HEK293 (cell line): ENCODE data around the gene MBD3L3.

ENCODE experiments used
- GLI2 ChIP-seq: fragments of 450-650 bp; formaldehyde crosslinking; IDR thresholded peaks from 2 replicates; pipeline ENCODE4; 2017; ENCODE audit warnings: missing biosample characterization, missing genetic modification characterization, low read depth, borderline replicate concordance
- HIC1 ChIP-seq: fragments of 450-650 bp; formaldehyde crosslinking; IDR thresholded peaks from 2 replicates; pipeline ENCODE4 v1.5.1; 2016; ENCODE audit warnings: missing biosample characterization, missing genetic modification characterization
- KLF10 ChIP-seq: fragments of 450-650 bp; IDR thresholded peaks from 2 replicates; pipeline ENCODE4 v1.5.1; 2018; ENCODE audit warnings: missing biosample characterization, mild to moderate bottlenecking, missing genetic modification characterization
- PRDM10 ChIP-seq: fragments of 450-650 bp; formaldehyde crosslinking; IDR thresholded peaks from 2 replicates; pipeline ENCODE4 v1.5.1; 2016; ENCODE audit warnings: missing biosample characterization, missing genetic modification characterization
- RBAK ChIP-seq: fragments of 450-650 bp; formaldehyde crosslinking; IDR thresholded peaks from 2 replicates; pipeline ENCODE4 v1.5.1; 2016; ENCODE audit warnings: missing biosample characterization, missing genetic modification characterization
- SP3 ChIP-seq: fragments of 450-650 bp; formaldehyde crosslinking; IDR thresholded peaks from 2 replicates; pipeline ENCODE4 v1.5.1; 2016; ENCODE audit warnings: missing biosample characterization, missing genetic modification characterization
- ZBTB17 ChIP-seq: fragments of 450-650 bp; formaldehyde crosslinking; IDR thresholded peaks from 2 replicates; pipeline ENCODE4 v1.5.1; 2016; ENCODE audit warnings: missing biosample characterization, missing genetic modification characterization
- ZBTB44 ChIP-seq: fragments of 450-650 bp; IDR thresholded peaks from 2 replicates; pipeline ENCODE4 v1.5.1; 2018; ENCODE audit warnings: missing biosample characterization, mild to moderate bottlenecking, missing genetic modification characterization
- ZBTB7A ChIP-seq: fragments of 450-650 bp; formaldehyde crosslinking; IDR thresholded peaks from 2 replicates; pipeline ENCODE4 v1.5.1; 2016; ENCODE audit warnings: low read depth, missing biosample characterization, missing genetic modification characterization
- ZBTB8A ChIP-seq: fragments of 450-650 bp; formaldehyde crosslinking; IDR thresholded peaks from 2 replicates; pipeline ENCODE4 v1.5.1; 2016; ENCODE audit warnings: missing biosample characterization, missing genetic modification characterization
- ZNF248 ChIP-seq: fragments of 450-650 bp; formaldehyde crosslinking; IDR thresholded peaks from 2 replicates; pipeline ENCODE4 v1.5.1; 2017; ENCODE audit warnings: missing biosample characterization, missing genetic modification characterization
- ZNF311 ChIP-seq: fragments of 450-650 bp; formaldehyde crosslinking; IDR thresholded peaks from 2 replicates; pipeline ENCODE4 v1.5.1; 2017; ENCODE audit warnings: missing biosample characterization, missing genetic modification characterization, borderline replicate concordance
- ZNF324 ChIP-seq: fragments of 450-650 bp; formaldehyde crosslinking; IDR thresholded peaks from 2 replicates; pipeline ENCODE4 v1.5.1; 2016; ENCODE audit warnings: missing biosample characterization, missing genetic modification characterization
- ZNF398 ChIP-seq: fragments of 450-650 bp; formaldehyde crosslinking; IDR thresholded peaks from 2 replicates; pipeline ENCODE4 v1.5.1; 2017; ENCODE audit warnings: missing biosample characterization, missing genetic modification characterization
- ZNF416 ChIP-seq: fragments of 450-650 bp; formaldehyde crosslinking; IDR thresholded peaks from 2 replicates; pipeline ENCODE4 v1.5.1; 2016; ENCODE audit warnings: missing biosample characterization, missing genetic modification characterization
- ZNF423 ChIP-seq: fragments of 450-650 bp; formaldehyde crosslinking; IDR thresholded peaks from 2 replicates; pipeline ENCODE4 v1.5.1; 2016; ENCODE audit warnings: missing biosample characterization, missing genetic modification characterization
- ZNF426 ChIP-seq: fragments of 450-650 bp; formaldehyde crosslinking; IDR thresholded peaks from 2 replicates; pipeline ENCODE4 v1.5.1; 2017; ENCODE audit warnings: missing biosample characterization, missing genetic modification characterization, mild to moderate bottlenecking, inconsistent platforms, moderate library complexity
- ZNF548 ChIP-seq: fragments of 450-650 bp; formaldehyde crosslinking; IDR thresholded peaks from 2 replicates; pipeline ENCODE4 v1.5.1; 2016; ENCODE audit warnings: missing biosample characterization, missing genetic modification characterization
- ZNF658 ChIP-seq: fragments of 450-650 bp; formaldehyde crosslinking; IDR thresholded peaks from 2 replicates; pipeline ENCODE4; 2016; ENCODE audit warnings: missing biosample characterization, missing genetic modification characterization
- ZNF664 ChIP-seq: fragments of 450-650 bp; formaldehyde crosslinking; IDR thresholded peaks from 2 replicates; pipeline ENCODE4 v1.5.1; 2016; ENCODE audit warnings: missing biosample characterization, missing genetic modification characterization
- ZNF704 ChIP-seq: fragments of 450-650 bp; formaldehyde crosslinking; IDR thresholded peaks from 2 replicates; pipeline ENCODE4 v1.5.1; 2016; ENCODE audit warnings: missing biosample characterization, missing genetic modification characterization
- ZNF76 ChIP-seq: fragments of 450-650 bp; formaldehyde crosslinking; IDR thresholded peaks from 2 replicates; pipeline ENCODE4; 2016; ENCODE audit warnings: low read depth, missing biosample characterization, missing genetic modification characterization, borderline replicate concordance
- ZNF776 ChIP-seq: fragments of 450-650 bp; formaldehyde crosslinking; IDR thresholded peaks from 2 replicates; pipeline ENCODE4 v1.5.0; 2017; ENCODE audit warnings: missing biosample characterization, missing genetic modification characterization, borderline replicate concordance
- ZNF791 ChIP-seq: fragments of 450-650 bp; formaldehyde crosslinking; IDR thresholded peaks from 2 replicates; pipeline ENCODE4 v1.5.1; 2016; ENCODE audit warnings: missing biosample characterization, missing genetic modification characterization
- ZNF830 ChIP-seq: fragments of 450-650 bp; IDR thresholded peaks from 2 replicates; pipeline ENCODE4 v1.5.0; 2018; ENCODE audit warnings: missing biosample characterization, missing genetic modification characterization, low read depth, mild to moderate bottlenecking, moderate library complexity
- ZSCAN18 ChIP-seq: fragments of 450-650 bp; formaldehyde crosslinking; IDR thresholded peaks from 2 replicates; pipeline ENCODE4 v1.5.1; 2016; ENCODE audit warnings: missing biosample characterization, missing genetic modification characterization
- ZSCAN30 ChIP-seq: fragments of 450-650 bp; IDR thresholded peaks from 2 replicates; pipeline ENCODE4 v1.5.1; 2018; ENCODE audit warnings: missing biosample characterization, mild to moderate bottlenecking, missing genetic modification characterization, moderate library complexity

Gene MBD3L3

GRCh38 chr19:7106711-7107657, 48.5 kb upstream of the MBD3L3 start (continued):
- no peak for TF ChIP-seq ZNF398 (tag by site-specific recombination)
- no peak for TF ChIP-seq ZNF76 (tag by site-specific recombination)
- TF ChIP-seq GLI2, result no peak
- TF ChIP-seq ZBTB7A (tag by site-specific recombination), result no peak
- TF ChIP-seq ZNF776 (tag by site-specific recombination), result peak; percentile 10; the same call in 1 of the 2 replicates
- no peak; the same call in 1 of the 2 replicates for TF ChIP-seq RBAK (tag by site-specific recombination)
- no peak for TF ChIP-seq ZNF664 (tag by site-specific recombination)
- TF ChIP-seq HIC1 (tag by site-specific recombination), result no peak
- TF ChIP-seq ZBTB44 (tag by site-specific recombination), result no peak
- no peak for TF ChIP-seq ZNF426
- peak; percentile 46; the same call in 1 of the 2 replicates for TF ChIP-seq ZNF791 (tag by site-specific recombination)
- no peak for TF ChIP-seq KLF10 (tag by site-specific recombination)
- no peak for TF ChIP-seq ZNF416 (tag by site-specific recombination)
- no peak for TF ChIP-seq ZNF311 (tag by site-specific recombination)
- no peak for TF ChIP-seq ZNF704 (tag by site-specific recombination)
- 0 out of 2 replicates have a peak, but pooled peaks have one; percentile 30 for TF ChIP-seq ZSCAN18 (tag by site-specific recombination)
- TF ChIP-seq ZNF830 (tag by site-specific recombination), result no peak
- no peak for TF ChIP-seq ZNF548 (tag by site-specific recombination)
- TF ChIP-seq ZBTB17, result 0 out of 2 replicates have a peak, but pooled peaks have one; percentile 61
- no peak for TF ChIP-seq ZNF423
- TF ChIP-seq SP3, result no peak
- no peak for TF ChIP-seq ZSCAN30
- no peak for TF ChIP-seq ZBTB8A
- peak; percentile 71 for TF ChIP-seq ZNF658 (tag by site-specific recombination)
- TF ChIP-seq PRDM10 (tag by site-specific recombination), result no peak
- no peak for TF ChIP-seq ZNF324 (tag by site-specific recombination)
- no peak; the same call in 1 of the 2 replicates for TF ChIP-seq ZNF248 (tag by site-specific recombination)
